ENCODE measurements around the gene NID1.
"Not testable (repeated sequence)": the region's sequence is repeated elsewhere in the genome, so short reads cannot be mapped to it uniquely, and the experiment has no call there.

NID1 gene

DNA sequence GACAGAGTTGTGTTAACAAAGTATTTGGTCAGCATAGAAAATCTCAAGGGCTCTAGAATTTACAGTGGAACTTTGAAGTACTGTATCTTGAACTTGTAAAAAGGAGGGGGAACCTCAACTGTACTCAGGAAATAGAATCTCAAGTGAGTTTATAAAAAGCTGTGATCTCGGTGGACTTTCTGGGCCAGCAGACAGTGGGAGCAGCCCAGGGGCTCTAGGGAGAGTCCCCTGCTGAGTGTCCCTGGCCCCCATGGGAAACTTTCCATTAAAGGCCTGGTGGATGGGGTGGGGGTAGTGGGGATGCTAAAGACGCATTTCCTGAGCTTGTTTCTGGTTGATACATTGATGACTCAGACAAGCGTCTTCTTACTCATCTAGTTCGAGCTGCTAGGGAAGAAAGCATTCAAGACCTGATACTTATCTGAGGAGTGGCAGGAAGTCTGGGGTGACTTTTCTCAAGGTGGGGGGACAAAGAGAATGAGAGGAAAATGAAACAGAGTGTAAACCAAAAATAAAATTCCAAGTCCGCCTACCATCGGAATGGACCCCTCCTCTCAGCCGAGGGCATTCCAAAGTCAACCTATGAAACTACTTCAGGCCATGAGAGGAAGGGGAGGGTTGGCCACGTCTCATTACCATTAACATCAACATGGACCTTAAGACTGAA is 65.5 kb downstream of the NID1 start:
- DNase-seq (ENCODE audit: low spot score) = no peak

DNA sequence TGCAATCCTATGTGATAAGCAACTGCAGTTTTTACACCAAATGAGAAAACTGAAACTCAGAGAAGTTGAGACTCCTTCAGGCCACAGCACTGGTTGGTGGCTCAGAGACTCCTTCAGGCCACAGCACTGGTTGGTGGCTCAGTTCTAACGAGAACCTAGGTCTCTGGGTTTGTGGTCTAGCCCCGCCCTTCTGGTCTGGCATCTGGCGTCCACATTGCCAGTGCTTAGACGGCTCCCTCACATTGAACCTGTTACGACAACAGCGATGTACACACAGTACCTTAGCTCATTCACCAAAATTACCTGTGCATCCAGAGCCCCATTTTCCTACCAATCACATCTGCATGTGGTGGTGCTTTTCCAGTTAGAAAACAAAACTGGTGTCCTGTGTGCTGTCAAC is 66.1 kb downstream of the NID1 start:
- DNase-seq (ENCODE audit: low spot score) = no peak

DNA sequence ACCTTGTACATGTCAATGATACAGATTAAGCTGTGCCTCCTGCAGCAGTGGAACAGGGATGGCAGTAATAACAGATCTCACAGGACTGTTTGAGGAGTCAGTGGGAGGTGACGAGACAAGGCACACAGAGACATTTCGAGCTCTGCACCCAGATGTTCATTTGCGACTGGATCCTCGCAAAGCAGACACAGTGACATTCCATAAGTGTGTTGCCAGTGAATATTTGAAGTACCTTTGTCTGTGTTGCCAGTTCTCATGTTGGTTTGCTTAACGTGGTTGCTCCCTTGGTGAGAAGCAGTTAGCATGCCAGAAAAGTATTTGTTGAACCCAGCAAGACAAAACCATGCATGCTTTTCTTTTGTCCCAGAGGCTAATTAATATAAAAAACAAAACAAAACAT is 67.0 kb downstream of the NID1 start:
- DNase-seq (ENCODE audit: low spot score) = no peak

DNA sequence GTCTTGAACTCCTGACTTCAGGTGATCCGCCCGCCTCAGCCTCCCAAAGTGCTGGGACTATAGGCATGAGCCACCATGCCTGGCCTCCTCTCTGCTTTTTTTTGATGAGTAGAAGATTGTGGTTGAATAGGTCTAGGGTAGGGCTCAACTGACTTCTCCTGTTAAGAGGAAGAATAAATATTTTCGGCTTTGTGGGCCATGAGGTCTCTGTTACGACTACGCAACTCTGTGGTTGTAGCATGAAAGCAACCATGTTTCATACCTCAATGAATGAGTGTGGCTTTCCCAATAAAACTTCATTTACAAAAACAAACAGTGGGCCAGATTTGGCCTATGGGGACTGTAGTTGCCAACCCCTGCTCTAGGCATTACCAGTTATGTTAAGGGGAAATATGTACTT is 67.8 kb downstream of the NID1 start:
- no peak for DNase-seq (ENCODE audit: low spot score)

DNA sequence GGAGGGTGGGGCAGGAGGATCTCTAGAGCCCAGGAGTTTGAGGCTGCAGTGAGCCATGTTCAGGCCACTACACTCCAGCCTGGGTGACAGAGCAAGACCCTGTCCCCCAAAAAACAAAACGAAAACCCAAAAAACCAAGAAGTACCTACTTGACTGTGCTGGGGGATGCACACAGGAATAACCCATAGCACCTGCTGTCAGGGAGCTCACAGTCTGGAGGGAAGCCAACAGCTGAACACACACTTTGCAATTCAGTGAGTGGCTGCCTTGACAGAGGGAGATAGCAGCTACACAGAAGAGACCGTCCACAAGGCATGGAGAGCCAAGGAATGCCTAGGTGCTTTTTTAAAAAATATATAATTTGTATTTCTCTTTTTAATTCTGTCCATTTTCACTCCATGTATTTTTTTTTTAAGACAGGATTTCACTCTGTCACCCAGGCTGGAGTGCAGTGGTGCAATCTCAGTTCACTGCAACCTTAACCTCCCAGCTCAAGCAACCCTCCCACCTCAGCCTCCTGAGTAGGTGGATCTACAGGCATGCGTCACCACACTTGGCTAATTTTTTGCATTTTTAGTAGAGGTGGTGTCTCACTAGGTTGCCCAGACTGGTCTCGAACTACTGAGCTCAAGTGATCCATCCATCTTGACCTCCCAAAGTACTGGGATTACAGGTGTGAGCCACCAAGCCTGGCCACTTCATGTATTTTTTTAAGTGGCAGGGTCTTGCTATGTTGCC is 68.7 kb downstream of the NID1 start:
- no peak for DNase-seq (ENCODE audit: low spot score)

GRCh38 chr1:235995511-235995910 is 69.4 kb downstream of the NID1 start:
- DNase-seq (ENCODE audit: low spot score) = no peak

DNA sequence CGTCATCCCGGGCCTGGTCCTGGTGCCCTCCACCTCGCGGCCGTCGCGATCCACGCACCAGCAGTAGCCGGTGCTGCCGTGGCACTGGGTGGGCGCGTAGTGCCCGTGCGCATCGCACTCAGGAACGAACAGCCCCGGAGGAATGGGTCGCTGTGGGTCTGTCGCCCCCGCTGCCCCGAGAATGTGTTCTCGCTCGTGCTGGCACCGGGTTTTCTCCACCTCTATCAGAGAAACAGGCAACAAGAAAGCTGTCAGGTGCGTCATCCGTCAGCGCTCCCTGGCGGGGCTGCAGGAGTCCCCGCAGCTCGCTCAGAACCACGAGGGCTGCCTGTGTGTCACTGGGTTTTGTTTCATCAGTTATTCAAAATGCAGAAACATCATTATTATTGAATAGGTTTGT is 71.2 kb downstream of the NID1 start:
- DNase-seq (ENCODE audit: low spot score) = no peak

DNA sequence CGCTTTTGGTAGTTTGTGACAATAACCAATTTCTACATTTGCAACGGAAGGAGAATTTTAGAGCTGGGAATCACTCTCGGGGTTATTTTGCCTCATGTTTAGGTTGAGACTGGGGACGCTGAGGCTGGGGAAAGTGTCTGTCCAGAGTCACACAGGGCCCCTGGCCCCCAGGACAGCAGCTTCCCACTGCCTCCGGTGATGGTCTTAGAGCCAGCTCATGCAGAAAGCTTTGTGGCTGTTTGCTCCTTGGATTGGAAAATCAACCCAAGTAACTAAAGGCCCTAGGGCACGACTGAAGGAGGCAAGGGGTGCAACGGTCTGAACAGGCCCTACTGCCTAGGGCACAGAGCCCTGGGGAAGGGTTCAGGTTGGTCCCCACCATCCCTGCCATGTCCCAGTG is 72.0 kb downstream of the NID1 start:
- no peak for DNase-seq (ENCODE audit: low spot score)

DNA sequence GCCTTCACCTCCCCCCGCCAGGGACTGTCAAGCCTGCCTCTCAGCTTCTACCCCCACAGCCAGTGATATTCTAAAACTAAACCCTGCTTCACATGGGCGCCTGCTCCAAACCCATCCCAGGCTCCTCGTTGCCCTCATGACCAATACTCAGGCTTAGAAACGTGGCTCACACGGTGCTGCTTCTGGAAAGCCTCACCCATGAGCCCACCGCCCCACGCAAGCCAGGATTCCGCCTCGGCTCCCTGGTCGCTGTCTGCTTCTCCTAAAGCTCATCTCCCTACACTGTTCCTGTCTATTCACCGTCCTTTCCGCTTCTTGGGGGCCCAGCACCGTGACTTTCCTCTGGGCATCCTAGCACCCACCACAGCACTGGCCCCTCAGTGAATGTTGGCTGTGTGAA is 72.5 kb downstream of the NID1 start:
- no peak for DNase-seq (ENCODE audit: low spot score)

- no peak for DNase-seq (ENCODE audit: low spot score)
Measured at GRCh38 chr1:235990330-235990795, 74.5 kb downstream of the NID1 start.

DNA sequence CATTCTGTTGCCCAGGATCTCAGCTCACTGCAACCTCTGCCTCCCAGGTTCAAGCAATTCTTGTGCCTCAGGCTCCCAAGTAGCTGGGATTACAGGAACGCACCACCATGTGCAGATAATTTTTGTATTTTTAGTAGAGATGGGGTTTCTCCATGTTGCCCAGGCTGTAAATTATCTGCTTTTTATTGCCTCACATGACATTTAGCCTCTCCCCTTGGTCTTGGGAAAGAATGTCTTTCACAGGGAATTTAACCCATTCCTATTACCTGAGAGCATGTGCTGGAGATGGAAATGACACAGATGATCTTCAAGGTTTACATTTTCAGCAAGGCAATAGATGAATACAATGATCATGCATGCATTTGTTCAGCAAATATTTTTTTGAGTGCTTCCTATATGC is 75.8 kb downstream of the NID1 start:
- no peak for DNase-seq (ENCODE audit: low spot score)

DNA sequence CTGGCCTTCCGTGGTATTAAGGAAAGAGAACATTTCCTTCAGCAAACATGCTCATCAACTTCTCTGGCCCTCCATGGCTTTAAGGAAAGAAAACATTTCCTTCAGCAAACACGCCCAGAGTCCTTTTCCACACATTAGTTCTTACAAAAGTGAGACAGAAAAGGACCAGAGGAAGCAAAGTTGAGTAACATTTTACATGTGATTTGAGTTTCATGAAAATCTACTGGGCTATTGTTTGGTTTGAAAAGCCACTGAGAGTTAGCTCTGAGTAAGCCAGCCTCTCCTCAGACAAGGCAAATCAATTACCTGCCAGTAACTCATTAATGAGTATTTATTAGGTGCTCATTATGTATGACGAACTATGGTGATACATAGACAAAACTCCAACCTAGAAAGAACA is 78.0 kb downstream of the NID1 start:
- no peak for DNase-seq (ENCODE audit: low spot score)

DNA sequence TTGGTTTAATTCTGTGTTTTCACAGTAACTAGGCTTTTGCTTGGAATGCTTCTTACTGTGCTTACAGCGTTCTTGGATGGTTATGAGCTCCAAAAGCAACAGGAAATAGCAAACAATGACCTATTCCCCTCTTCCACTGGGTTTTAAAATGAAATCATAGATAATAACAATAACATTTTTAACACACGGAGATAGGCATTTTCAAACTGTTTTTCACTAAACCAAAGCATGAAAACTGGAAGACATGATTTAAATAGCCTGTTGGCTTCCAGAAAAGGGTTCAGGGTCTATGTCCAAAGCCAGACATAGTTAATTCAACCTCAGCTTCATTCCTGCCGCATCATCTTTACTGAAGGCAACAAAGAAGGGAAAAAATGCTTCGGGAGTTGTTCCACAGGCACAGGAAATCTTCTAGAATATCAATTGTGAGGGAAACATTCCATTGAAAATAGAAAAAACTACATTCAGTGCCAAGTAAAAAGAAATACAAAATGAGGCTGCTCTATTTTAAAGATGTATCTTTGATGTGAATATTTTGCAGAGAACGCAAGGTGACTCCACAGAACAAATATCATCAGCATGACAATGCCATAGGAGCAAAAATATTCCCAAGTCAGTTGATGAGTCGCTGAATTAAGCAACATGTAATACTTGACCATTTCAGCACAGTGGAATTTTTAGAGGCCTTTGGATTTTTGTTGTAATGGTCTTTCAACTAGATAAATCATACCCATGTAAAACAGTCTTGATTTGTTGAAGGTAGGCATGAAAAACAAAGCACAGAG is 80.7 kb downstream of the NID1 start:
- no peak for DNase-seq (ENCODE audit: low spot score)

DNA sequence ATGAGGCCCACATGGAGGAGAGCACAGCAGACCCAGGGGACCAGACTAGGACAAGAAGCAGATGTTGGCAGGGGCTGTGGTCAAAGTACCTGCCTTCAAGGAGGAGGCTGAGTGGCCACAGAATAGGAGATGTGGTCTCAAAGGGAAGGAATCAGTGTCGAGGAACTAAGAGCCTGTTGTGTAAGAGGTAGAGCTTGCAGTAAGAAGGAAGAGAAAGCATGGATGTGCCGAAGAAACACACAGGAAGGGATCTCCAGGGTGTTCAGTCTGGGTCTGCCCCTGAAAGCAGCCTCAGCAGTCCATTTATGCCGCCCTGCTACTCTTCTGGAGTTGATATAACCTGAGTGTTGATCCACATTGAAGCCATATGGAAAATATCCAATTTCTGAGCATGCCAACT is 83.9 kb downstream of the NID1 start:
- no peak for DNase-seq (ENCODE audit: low spot score)

GRCh38 chr1:235979716-235980333 is 85.1 kb downstream of the NID1 start:
- DNase-seq (ENCODE audit: low spot score) = peak; percentile 94

DNA sequence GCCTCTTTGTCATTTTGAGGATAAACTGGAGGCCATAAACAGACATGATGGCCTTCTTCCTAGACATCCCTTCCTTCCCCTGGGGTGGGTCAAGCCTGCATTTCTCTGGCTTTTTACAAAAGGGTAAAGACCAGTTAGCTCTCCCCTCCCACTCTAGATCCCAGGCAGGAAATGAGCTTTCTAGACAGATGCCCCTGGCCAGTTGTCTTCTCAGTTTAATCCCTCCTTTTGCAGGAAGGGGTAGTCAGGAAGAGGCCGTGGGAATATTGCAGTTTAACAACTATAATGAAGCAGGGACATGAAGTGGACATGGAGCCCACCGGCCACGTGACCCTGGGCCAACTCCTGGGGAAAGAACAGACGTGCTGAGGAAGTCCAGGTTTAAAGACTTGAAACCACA is 85.7 kb downstream of the NID1 start:
- DNase-seq (ENCODE audit: low spot score) = peak; percentile 24

- DNase-seq (ENCODE audit: low spot score) = no peak
Measured at GRCh38 chr1:235976490-235976889, 88.4 kb downstream of the NID1 start.

GRCh38 chr1:235974616-235975015 is 90.3 kb downstream of the NID1 start:
- no peak for DNase-seq (ENCODE audit: low spot score)

- DNase-seq (ENCODE audit: low spot score) = not testable (repeated sequence)
Measured at GRCh38 chr1:235972691-235973090, 92.2 kb downstream of the NID1 start.

DNA sequence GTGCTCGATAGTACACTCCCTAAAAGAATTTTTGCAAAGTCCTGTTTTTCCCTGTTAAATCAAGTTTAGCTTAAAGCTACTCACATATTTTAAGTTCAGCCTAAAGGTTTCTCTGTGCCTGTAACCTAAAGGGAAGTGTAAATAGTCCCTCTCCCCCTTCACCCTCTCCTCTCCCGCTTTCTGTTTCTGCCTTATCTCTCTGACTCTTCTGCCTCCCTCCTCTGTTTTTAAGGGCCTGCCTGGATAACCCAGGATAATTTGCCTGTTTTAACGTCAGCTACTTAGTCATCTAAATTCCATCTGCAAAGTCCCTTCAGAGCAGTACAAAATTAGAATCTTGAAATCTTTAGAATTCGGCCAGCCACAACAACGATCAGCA is 92.6 kb downstream of the NID1 start:
- DNase-seq (ENCODE audit: low spot score) = peak; percentile 24

DNA sequence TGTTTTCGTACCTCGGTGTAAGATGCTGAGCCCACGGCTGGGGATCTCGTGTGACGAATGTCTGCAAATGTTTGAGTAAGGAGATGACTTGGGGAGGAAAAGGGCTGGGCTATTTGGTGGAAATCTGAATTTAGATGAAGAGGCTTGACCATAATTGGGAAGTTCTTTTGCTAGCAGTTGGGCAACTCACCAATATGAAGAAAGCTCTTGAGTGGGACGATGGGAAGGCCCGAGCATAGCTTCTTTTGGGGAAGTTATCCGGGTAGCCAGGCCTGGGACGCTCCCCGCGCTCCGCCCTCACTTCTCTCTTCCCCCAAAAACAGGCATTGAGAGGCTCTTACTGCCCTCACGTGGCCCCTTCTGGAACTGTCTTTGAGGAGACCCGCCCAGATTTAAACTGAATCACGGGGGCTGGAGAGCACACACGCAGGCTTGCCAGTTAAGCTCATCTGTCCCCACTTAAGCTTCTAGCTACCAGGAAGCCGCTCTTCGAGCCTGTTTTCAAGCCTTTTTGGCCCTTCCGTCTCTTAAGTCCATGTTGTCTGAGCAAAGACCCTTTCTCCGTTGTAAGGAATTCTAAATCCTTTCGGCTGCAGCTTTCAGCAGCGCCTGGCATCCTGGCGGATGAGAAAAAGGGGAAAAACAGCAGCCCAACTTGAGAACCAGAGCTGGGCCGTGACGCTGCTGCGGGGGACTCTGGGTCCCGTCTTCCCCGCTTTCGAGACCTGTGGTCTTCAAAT is 93.1 kb downstream of the NID1 start:
- DNase-seq (ENCODE audit: low spot score) = peak; percentile 94

DNA sequence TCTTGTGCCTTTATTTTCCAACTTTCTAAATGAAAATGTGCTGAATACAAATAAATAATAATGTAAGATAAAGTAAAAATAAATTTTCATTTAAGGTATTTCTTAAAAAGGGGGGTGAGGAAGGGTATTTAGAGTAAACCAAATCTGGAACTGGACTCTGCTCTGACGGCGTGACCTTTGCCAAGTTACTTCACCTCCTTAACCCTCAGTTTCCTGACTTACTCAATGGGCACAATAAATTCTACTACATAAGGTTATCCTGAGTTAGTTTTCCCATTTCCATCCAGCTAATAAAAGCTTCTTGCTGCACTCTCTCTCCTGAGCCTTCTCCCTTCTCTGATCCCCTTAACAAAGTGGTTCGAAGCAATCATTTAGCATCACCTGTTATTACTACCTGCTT is 93.9 kb downstream of the NID1 start:
- no peak for DNase-seq (ENCODE audit: low spot score)
